Activated CD4-positive, alpha-beta T cell treated with anti-CD3 and anti-CD28 coated beads, Interleukin-2, amount 50 U/mL, for 4 hours (primary cell): Measurements from ENCODE around the gene MGAT4B.

ENCODE experiments used
- DNase-seq, 2 experiments: peaks; one replicate each; pipeline ENCODE4 v3.0.0-alpha.2; 2020

The MGAT4B gene

DNA sequence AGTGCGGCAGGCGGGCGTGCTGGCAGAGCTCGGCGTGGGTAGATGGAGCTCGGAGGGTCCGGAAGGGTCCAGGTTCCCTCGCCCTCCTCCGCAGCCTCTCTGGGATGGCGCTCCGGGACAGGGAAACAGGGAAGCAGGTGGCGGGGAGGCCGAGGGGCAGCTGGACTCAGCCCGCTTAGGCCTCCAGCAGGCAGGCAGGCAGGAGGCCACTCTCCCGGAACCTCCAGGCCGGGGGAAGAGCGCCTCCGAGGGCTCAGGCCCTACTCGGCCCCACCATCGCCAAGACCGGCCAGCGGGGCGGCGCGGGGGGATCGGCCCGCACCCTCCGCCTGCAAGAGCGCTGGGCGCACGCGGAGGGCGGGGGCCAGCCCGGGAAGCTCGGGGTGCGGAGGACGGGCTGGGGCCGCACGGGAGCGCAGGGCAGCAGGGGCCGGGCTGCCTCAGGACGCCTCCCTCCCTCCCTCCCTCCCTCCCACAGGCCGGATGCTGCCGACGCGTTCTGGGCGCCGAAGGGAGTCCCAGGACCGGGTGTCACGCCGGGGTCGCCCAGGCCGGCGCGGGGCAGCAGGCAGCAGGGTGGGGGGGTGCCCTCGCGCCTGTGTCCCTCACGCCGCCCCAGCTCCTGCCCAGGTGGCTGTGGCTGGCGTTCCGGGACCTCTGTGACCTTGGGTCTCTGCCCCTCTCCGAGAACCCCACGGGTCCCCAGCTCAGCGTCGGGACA lies 977 bp downstream of the MGAT4B start:
- DNase-seq: no peak

DNA sequence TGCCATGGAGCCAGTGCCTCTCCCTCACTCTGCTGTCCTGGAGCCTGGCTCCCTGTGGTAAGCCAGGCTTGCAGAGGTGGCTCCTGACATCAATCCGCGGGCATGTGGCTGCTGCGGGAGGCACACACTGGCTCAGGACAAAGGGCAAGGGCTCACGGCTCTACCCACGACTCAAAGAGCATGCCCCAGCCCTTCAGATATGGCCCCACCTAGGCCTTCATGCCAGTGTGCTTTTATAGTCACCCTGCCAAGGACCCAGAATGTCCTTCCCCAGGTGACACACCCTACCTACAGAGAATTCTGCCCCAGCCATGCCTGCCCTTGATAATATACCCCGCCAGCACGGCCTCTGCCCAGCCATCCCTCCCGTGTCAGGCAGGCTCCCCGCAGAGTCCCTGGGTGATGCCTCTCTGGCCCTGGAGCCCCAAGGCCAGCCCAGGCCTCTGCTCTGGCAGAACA lies 1.6 kb downstream of the MGAT4B start:
- DNase-seq: no peak

DNA sequence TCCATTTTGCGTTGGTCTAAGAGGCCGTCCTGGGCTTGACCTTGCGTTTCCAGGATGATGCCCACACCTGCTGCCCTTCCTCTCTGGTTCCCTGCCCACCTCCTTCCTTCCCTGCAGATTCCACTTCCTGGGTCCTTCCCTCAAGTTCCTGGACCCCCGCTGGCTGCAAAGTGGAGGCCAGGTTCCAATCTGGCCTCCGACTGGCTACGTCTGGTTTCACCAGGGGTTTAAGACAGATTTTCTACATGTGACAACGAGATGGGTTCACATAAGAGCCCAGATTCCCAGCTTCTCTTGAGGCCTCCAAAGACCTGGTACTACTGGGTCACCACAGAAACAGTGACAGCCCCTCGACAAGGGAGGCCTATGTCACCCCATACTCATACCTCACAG lies 2.1 kb downstream of the MGAT4B start:
- DNase-seq: no peak

DNA sequence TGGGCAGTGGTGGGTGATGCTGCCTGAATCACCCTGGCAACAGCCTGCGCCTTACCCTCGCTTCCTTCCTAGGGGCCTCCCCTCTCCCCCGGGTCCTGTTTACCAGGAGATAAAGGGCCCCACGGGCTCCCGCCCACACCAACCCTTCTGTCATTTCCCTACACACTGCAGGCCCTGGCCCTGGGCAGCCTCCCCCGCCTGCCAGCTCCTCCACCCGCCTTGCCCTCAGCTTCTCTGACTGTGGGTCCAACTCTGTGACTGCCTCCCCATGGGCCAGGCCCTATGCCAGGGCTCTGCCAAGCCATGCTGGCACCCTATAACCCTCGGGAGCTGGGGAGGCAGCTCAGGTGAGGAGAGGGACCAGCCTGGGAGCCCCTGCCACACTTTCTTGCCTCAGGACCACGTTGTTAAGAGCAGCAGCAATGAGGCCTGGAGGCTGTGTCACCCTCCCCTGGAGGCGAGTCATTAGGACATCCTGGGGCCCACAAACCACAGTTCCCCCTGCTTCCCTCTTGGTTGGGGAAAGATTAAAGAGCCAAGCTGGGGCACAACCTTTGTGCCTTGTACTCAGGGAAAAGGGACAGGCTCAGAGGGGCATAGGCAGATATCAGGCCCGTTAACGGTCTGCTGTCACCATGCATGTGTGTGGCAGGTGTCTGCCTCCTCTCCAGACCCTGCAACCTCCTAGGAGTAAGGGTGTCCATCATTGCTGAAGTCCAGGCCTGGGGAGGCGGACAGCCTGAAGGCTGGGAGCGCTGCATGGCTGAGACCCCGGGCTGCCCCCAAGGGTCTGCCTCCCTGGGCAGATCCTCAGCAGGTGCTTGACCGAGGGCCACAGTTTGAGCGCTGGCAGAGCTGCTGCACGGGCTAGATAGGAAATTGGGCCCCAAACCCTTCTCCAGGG lies 2.8 kb downstream of the MGAT4B start:
- peak in 1 of 2 experiments; percentile 27 for DNase-seq

DNA sequence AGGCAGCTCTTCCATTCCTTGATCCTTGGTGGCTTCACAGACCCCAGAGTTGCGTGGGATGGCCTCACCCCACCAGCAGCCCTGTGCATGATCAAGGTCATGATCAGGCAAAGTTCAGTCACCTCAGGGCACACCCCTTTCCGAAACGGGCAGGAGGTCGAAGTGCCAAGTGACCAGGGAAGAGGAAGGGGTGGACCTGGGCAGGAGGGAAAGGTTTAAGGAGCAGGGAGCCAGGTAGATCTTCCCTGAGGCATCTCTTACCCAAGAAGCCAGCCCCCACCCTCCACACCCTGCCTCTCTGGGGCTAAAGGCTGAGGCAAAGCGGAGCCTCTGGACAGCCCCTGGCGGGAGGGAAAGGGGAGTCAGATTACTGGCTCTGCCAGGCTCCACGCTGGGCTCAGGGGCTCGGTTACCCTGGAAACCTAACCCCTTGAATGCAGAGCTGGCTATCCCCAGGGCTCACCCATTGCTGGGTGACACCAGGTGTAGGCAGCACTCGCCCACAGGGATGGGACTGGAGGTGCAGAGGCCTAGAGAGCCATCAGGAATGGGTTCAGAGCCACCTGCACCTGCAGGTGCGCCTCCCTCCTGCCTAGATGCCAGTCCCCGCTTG lies 3.6 kb downstream of the MGAT4B start:
- DNase-seq: no peak

DNA sequence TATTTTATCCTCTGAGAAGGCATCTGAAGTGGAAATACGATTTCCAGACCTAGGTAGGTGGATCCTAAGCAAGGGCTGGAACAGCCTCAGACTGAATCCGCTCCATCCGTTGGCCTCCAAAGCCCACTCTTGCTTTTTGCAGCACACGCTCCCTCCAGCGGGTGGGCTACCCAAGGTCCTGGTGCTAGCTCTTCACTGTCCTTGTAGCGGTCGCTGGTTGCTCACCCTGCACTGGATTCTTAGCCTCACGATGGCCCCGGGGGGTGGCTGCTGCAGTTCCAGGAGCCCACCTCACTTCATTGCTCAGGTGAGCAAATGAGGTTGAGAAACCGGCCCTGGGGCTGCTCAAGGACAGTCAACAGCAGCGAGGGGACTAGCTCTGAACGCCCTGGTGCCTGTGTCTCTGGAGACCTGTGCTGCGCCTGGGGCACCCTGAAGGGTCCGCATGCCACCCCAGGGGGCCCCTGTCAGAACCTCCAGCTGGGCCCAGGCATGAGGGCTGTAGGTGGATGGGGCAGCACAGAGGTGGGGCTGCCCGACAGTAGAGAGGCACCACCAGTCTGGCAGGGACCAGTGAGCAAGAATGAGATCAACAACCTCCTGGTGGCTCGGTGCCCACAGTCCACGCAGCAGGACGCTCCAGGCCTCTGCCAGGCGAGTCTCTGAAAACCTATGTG lies 4.3 kb downstream of the MGAT4B start:
- DNase-seq: no peak

DNA sequence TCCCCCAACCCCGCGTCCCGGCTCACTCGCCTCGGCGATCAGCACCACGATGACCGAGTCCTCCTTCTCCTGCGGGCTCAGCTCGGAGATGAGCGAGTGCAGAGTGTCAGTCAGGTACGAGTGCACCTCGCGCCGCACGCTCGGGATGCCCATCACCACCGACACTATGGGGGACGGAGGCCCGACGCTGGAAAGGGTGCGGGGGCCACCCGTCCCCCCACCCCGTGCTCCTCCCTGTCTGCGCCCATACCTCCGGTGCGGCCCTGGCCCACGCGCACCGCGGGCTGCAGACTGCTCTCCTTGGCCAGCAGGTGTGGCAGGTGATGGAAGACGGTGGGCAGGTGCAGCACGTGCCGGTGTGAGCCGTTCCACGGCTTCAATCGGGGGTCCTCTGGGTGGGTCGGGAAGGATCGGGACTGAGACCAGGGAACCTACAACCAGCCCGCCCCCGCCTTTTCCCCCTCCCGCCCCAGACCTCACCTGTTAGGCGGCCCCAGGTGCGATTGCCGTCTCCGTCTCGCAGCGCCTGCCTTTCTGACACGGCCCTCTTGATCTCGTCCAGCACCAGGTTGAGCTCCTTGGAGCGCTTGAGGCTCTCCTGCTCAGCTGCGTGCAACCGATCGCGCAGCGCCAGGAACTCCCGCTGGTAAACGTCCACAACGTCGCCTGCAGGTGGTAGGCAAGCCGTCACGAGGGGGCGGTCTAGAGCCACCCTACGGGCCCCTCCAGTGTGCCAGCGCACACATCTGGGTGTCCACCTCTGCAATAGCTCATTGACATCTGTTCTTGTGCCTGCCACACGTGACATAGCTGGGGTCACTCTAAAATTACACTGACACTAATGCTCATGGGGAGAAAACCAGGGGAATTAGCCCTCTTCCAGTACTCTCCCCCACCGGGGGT lies 5.1 kb downstream of the MGAT4B start:
- peak; percentile 86 to 88 for DNase-seq

DNA sequence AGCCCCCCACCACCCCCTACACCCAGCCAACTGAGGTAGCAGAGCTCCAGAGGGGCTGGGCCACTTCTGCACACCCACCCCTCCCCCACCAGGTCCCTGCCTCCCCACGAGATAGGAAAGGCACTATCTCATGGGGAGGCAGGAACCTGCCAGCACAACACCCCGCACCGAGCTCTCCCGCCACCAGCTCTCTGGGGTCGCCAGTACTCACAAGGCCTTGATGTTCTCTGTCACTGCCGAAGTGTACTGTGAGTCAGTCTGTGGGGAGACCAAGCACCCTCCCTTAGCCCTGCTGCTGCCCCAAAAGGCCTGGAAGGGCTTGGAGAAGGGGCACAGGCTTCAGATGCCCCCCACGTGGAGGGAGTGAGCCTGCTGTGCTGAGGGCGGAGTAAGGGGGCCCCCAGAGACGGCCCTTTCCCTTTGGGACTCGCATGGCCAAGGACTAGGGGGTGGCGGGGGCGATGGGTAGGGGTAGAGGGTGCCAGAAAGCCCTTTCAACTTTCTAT lies 5.9 kb downstream of the MGAT4B start:
- no peak for DNase-seq

DNA sequence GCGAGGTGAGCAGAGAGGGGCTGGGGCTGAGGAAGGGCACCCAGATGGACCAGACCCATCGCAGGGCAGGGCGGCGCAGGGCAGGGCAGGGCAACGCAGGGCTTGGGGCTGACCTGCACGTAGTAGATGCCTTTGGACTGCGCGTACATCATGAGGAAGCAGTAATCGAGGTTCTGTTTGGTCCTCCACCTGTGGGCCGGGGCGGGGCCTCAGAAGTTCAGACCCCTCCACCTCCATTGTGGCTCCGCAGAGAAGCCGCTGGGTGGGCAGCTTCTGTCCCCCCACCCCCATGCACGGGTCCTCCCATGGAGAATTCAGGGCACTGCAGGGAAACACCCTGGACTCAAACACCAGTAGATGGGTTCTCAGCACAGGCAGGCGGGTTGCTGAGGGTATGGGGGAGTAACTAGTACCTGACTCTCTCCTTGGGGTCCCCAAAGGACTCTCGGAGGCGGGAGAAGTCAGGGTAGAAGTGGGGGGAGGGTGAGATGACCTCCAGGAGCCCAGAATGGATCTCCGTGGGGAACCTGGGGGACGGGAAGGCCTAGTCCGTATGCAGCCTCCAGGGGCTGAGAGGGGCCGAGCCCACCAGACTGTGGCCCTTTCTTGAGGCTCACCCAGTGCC lies 6.5 kb downstream of the MGAT4B start:
- DNase-seq: no peak

DNA sequence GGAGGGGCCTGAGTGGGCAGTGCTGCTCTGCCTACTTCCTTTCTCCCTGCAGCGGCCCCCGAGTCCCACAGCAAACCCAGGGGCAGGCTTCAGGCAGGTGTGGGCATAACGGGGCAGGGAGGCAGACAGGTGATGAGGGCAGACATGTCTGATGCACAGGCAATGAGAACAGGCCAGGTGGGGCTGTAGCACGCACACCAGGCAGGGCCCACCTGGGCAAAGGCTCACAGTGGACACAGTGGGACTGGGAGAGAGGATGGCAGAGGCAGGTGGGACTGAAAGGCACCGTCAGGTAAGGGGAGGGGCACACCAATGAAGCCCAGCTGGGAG lies 7.1 kb downstream of the MGAT4B start:
- no peak for DNase-seq

DNA sequence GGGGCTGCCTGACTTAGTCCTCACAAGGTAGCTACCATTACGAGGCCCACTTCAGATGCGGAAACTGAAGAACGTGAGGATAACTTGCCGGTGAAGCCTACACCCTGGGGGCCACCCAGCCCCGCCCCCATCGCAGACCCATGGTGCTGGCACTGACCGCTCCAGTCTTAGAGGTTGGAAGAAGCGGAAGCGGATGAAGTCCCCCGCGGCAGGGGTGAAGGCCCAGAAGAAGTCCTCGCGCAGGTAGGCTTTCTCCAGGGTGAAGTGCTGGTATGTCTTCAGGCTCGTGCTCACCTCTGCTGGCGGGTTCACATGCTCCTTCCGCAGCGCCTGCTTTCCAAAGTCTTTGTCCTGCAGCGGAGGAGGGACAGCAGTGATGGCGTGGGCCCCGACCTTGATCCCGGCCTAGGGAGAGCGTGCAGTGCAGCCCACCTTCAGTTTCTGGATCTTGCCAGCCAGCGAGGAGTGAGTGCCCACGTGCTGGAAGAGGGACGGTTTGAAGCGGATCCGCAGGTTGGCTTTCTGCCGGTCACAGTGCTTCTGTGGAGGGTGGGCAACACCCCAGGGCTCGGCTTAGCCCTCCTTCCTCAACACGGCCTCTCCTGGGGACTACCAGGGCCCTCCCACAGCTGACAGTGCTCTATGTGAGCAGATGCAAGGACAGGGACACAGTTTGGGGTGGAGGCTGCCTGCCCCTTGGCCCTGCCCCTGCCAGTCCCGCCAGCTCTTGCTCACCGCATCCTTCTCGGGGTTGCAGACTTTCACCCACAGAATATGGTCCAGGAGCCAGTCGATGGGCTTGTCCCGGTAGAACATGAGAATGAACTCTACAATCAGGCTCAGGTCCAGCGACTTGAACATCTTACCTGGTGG lies 7.7 kb downstream of the MGAT4B start:
- no peak for DNase-seq

DNA sequence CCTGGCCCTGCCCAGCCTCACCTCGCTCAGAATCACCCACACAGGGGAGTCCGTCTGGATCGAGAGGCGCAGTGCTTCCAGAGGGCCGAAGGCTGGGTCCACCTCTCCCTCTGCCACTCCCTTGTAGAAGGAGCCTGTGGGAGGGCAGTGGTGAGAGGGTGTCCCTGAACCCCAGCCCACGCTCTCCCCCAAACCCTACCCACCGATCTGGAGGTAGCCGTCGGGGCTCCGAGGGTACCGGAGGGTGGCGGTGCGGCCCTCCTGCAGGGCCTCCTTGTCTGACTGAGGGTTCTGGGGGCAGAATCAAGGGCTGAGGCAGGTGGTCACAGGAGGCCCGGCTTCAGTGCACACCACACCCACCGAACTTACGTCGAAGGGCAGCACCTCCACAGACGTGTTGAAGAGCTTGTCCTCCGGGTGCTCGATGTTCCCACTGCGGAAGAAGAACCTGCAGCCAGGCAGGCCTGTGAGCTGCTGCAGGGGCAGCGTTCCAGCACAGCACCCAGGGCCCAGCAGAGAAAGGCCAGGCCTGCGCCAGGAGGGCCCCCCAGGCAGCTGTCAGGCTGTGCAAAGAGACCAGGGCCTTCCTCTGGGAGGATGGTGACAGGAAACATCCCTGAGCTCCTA lies 8.4 kb downstream of the MGAT4B start:
- no peak for DNase-seq

DNA sequence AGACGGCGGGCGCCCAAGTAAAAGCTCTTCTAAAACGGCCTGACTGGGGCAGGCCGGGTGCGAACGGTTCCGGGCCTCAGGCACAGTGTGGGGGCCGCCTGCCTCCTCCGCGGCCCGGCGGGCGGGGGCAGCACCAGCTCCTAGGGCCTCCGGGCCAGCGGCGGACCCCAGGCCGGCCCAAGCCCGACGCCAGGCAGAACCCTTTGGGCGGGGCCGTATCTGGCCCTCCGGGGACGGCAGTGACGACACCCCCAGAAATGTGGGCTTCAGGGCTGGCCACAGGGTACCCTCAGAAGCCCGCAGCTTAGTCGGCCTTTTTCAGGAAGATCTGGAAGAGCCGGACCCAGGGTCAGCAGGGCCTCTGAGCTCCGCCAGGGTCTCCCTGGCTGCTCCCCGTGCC lies 8.9 kb downstream of the MGAT4B start:
- DNase-seq: no peak

DNA sequence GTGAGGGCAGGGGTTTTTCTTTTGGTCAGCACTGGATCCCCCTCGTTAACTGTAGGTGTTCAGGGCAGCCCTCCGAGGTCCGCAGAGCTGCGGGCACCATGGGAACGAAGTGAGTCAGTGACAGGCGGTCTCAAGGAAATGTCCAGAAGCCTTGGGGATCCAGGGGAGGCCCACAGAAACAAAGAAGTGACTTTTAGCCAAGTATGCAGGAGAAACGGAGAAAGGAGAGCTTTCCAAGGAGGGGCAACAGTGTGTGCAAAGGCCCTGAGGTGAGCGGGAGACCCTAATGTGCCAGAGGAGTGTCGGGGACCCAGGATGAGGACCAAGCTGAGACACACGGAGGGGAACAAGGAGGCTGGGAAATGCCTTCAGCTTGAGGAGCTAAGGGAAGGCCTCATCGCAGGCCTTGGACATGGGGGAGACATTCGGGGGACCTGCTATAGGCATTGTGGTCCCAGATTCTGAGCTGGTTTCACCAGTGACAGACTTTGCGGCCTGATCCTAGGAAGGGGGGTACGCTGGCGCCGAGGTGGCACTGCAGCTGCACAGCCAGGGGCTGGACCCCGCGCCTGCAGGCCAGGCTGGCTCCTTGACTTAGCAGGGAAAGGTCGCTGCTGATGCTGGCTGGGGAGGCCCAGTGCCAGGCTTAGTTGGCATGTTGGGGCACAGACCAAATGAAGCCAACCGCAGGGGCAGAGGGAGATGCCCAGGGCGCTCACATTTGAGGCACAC lies 9.6 kb downstream of the MGAT4B start:
- no peak for DNase-seq

DNA sequence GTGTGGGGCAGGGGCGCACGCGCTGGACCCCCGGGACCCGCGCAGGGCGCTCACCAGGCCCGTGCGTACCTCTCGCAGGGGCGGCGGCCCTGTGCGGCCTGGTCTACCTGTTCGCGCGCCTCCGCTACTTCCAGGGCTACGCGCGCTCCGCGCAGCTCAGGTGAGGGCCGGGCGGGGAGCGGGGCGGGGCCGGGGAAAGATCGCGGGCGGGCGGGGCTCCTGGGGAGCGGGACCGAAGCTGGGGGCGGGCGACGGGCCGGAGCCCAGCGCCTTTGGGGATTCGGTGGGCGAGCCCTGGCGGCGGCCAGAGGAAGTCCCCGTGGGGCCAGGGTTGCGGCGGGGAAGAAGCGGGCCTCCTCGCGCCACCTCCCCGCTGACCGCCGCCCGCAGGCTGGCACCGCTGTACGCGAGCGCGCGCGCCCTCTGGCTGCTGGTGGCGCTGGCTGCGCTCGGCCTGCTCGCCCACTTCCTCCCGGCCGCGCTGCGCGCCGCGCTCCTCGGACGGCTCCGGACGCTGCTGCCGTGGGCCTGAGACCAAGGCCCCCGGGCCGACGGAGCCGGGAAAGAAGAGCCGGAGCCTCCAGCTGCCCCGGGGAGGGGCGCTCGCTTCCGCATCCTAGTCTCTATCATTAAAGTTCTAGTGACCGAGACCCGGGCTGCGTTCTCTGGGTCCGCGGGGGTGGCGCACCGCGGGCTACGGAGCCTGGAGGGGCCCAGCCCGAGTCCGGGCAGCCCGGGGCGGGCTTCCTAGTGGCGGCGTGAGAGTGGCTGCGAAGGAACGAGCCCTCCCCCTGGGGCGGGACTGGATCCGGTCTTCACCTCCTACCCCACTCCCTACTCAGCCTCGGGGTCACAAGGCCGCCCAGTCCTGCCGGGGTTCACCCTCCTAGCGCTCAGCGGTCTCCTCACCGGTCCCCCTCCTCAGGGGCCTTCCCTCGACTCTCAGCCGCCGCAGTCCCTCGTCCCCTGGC lies 10.5 kb downstream of the MGAT4B start:
- DNase-seq: peak; percentile 62 to 67

DNA sequence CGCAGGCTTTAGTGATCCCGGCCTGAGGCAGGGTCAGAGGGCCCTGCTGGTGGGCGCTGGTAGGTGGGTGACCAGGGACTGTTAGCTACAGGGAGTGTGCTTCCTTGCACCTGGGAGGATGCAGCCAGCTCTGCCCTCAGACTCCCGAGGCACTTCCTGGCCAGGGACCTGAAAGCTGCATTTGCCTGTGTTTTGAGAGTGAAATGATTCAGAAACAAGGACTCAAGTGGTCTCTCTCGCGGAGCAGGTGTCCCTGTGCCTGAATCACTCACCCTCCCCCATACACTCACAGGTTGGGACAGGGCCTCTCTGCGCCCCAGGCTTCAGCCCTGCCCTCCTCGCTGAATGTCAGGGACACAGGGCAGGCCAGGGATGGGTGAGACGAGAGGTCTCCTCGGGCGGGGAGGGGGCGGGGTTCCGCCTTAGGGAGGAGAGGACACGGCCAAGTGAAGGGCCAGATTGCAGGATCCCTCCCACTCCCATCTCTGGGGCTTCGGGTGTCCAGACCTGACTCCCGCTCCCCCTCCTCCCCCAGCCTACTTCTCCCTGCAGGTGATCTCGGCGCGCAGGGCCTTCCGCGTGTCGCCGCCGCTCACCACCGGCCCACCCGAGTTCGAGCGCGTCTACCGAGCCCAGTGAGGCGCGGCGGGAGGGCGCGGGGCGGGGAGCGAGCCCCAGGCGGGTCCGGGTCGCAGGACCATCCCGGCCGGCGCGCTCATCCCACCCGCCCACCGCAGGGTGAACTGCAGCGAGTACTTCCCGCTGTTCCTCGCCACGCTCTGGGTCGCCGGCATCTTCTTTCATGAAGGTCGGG lies 11.4 kb downstream of the MGAT4B start:
- DNase-seq: no peak

DNA sequence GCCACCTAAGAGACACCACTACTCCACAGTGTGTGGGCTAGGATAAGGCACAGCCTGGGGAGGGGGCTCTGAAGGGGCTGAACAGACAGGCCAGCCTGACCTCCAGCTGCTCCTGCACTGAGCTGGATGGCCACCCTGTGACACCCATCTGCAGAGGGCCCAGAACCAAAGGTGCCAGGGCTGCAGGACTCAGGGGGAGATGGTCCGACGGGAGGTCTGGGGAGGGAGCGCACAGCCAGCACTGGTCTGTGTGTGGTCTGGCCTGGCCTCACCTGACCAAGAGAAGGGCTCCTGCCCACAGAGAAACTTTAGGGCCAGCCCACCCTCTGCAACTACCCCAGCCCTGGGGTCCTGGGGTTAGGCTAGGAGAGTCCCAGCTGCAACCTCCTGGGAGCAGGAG lies 12.1 kb downstream of the MGAT4B start:
- no peak for DNase-seq
